Posterior cingulate gyrus (tissue), 11 donors: ENCODE data around the gene TGM6.
"Not testable (repeated sequence)": the region's sequence is repeated elsewhere in the genome, so short reads cannot be mapped to it uniquely, and the experiment has no call there.

Source experiments
- DNase-seq, 10 donors: peaks; one replicate each; pipeline versions ENCODE4 v3.0.0 to v3.0.0-alpha.2; 2020 to 2021; ENCODE audit warnings: mixed read lengths in 3 of 10
- intact Hi-C: fragments of 100-400 bp; cut with DNase I; formaldehyde crosslinking; loops from one replicate; pipeline ENCODE4 v1.15.1; 2023

Gene TGM6

DNA sequence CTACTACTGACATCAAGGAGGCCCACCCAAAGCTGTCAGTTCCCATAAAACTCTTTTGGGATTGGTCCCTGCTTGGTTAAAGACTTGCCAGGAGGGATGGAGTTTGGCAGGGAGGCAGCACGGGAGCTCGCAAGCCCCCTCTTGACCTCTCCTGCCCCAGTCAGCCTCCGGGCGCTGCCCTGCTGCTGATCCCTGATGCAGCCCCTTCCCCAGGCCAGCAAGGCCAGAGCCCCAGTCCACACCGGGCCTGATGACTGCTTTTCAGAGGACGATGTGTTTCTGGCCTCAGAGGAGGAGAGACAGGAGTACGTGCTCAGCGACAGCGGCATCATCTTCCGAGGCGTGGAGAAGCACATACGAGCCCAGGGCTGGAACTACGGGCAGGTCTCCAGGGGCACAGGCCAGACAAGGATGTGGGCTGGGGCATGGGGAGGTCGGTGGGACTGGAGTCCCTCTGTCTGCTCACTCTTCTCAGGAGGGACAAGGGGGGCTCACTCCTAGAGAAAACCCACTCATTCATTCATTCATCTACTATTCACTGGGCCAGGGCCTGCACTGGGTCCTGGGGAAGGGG, 15.6 kb downstream of the TGM6 start:
- intact Hi-C loops = no loop called here
- no peak for DNase-seq

- DNase-seq = no peak
- intact Hi-C loops = no loop called here
These were observed 16.4 kb downstream of the TGM6 start for GRCh38 chr20:2397091-2397490.

GRCh38 chr20:2397595-2398145, 17.0 kb downstream of the TGM6 start:
- intact Hi-C loops = no loop called here
- DNase-seq = no peak

DNA sequence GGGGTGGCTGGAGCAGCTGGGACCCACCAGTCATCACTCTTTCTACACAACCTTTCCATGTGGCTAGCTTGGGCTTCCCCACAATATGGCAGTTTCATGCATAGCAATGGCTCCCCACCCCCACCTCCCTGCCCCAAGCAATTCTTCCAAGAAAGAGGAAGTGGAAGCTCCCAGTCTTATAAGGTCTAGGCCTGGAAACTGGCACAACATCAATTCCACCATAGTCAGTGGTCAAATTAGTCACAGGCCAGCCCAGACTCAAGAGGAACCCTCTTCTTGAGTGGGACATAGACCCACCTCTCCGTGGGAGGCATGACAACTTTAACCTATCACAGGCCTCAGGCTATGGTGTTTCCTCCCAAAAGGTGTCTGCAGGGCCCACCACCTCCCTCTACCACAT, 17.7 kb downstream of the TGM6 start:
- no peak for DNase-seq
- intact Hi-C loops = no loop called here

- DNase-seq = no peak
- intact Hi-C loops = no loop called here
These were observed 18.7 kb downstream of the TGM6 start for GRCh38 chr20:2399390-2399789.

DNA sequence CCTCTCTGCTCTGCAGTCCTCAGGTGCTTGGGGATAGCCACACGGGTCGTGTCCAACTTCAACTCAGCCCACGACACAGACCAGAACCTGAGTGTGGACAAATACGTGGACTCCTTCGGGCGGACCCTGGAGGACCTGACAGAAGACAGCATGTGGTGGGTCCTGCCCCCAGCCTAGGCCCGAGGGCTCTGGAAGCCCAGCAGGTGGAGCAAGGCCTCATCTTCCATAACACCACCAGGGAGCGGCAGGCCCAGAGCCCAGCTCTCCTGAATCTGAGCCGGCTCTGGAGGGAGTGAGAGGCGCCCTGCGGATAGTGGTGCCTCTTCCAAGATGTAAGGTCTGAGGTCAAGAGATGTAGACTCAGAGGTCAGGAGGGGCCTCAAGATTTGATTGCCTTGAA, 19.6 kb downstream of the TGM6 start:
- no peak for DNase-seq
- intact Hi-C loops = no loop called here

DNA sequence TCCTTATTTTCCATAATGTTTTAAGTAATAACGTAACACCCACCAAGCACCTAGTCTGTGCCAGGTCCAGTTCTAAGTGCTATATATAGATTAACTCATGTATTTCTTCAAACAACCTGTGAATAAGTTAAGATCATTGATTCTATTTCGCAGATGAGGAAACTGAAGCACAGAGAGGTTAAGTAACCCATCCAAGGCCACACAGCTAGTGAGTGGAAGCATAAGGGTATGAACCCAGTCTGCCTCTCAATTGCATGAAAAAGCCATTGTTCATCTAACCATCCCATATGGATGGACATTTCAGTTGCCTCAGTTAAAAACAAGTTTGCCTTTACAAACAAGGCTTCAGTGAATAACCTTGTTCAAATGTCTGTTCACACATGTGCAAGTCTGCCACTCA, 20.8 kb downstream of the TGM6 start:
- no peak for DNase-seq
- intact Hi-C loops = no loop called here

DNA sequence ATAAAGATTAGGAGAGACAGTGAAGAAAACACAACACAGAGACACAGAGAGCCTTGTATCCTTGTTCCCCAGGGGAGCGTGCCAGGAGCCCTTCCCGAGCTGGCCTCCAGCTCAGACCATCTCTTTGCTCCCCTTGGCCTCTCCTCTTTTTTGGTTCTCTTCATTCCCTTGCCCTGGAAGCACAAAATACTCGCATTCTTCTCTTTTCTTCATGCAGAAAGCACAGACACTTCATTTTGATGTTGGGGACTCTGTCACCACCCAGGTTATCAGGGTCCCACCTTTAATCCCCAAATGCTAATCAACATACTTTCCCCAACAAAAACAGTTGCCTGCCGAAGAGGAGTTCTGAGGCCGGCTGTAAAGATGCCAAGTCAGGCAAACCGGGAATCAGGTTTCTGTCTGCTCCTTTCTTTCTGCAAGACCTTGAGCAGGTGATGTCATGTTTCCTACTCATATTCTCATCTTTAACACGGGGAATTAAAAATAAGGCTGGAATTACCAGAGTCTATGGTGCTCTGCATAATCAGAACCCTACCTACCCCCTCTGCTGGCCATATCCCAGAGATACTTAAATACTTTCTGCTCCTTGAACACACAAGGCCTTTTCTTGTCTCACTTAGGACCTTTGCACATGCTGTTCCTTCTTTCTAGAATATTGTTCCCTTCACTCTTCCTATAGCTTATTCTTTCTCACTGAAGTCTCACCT, 21.7 kb downstream of the TGM6 start:
- intact Hi-C loops = no loop called here
- no peak for DNase-seq

GRCh38 chr20:2403291-2404052, 22.8 kb downstream of the TGM6 start:
- DNase-seq = no peak
- intact Hi-C loops = no loop called here

DNA sequence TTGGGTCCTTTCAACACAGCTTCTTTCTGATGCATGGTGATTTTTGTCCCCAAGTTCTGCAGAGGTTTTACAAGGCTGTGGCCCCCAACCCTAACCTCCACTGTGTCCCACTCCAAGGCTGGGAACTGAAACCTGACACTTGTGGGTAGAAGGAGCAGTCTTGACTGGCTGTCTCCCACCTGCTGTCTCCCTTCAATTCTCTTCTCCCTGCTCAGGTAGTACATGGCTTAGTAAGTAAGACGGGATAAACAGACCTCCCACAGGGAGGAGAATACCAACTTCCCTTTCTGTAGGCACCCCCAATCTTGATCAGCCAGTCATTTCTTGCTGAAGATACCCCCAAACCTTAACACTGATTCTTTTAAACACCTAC, 25.0 kb downstream of the TGM6 start:
- no peak for DNase-seq
- intact Hi-C loops = no loop called here

GRCh38 chr20:2407355-2407754, 26.7 kb downstream of the TGM6 start:
- intact Hi-C loops, DNase-seq: not testable (repeated sequence)

DNA sequence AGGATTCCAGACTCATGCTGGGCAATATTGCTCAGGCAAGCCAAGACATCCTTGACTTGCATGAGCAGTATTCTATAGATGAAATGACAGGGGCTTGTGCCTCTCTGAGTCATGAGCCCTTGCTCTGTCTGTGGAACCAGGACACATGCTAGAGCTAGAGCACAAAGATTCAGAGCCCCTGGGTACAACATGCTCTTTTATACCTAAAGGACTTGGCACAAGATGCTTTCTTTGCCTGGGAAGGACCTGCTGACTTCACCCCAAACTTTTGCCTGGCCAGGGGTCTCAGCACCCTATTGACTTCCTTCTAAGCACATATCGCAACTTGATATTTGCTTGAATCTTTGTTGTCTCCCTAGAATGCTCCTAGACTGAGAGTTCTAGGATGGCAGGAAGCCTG, 27.4 kb downstream of the TGM6 start:
- intact Hi-C loops = no loop called here

DNA sequence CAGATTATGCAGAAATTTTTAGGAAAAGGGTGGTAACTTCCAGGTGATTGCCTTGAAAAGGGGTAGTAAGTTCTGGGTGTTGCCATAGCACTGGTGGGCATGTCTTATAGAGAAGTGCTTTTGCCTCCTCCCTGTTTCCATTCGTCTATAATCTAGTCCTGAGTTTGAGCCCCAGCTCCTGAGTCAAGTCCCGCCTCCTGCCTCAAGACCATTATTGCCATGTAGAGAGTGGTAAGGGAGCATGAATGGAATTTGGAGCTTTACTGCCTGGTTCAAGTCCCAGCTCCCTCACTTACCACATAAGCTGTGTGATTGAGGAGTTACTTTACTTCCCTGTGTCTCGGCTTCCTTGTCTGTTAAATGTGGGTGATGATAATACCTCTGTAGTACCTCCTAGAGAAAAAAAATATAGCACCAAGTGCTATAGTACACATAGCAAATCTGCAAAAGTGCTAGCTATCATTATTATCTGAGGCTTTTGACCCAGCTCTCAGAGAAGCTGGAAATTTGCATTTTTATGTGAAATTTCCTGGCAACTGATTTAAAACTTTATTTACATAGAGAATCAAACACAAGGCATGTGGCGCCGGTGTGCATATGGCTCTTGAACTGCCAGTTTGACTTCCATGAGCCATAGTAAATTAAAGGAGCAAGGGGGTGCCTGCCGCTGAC, 36.0 kb downstream of the TGM6 start:
- intact Hi-C loops = no loop called here

More for the DNA sequence above, 27.4 kb downstream of the TGM6 start:
- DNase-seq = no peak

GRCh38 chr20:2417213-2417541, 36.5 kb downstream of the TGM6 start:
- no peak for DNase-seq
- intact Hi-C loops = no loop called here

More for the DNA sequence above, 36.0 kb downstream of the TGM6 start:
- no peak for DNase-seq

GRCh38 chr20:2418388-2418787, 37.7 kb downstream of the TGM6 start:
- intact Hi-C loops = no loop called here
- DNase-seq = no peak

- no peak for DNase-seq
- intact Hi-C loops = no loop called here
These were observed 39.8 kb downstream of the TGM6 start for GRCh38 chr20:2420510-2420909.

DNA sequence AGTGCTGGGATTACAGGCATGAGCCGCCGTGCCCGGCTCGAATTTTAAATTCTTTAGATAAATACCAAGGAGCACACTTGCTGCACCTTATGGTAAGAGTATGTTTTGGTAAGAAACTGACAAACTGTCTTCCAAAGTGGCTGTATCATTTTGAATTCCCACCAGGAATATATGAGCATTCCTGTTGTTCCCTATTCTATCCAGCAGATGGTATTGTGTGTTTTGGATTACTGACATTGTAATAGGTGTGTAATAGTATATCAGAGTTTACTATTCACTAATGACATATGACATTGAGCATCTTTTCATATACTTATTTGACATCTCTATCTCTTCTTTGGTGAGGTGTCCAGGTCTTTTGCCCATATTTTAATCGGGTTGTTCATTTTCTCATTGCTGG, 40.5 kb downstream of the TGM6 start:
- DNase-seq = no peak
- intact Hi-C loops = no loop called here

- intact Hi-C loops = no loop called here
- DNase-seq = no peak
These were observed 48.4 kb downstream of the TGM6 start for GRCh38 chr20:2429051-2429450.

GRCh38 chr20:2430538-2430937, 49.8 kb downstream of the TGM6 start:
- intact Hi-C loops = no loop called here
- DNase-seq = no peak

- intact Hi-C loops = no loop called here
- DNase-seq = no peak
These were observed 50.5 kb downstream of the TGM6 start for GRCh38 chr20:2431185-2431584.

DNA sequence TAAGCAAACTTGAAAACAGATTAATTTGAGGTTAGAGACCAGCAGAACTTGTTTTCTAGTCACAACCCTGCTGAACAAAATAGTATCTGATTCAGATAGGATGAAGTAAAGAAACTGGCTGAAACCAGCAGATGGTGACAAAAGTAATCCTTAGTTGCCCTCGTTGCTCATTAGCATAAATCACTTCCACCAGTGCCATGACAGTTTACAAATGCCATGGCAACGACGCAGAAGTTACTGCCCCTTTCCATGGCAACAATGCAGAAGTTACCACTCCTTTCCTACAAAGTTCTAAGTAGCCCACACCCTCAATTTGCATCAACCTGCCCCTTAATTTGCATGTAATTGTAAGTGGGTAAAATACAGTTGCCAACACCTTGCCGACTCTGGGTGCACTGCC, 66.1 kb downstream of the TGM6 start:
- DNase-seq = no peak
- intact Hi-C loops = no loop called here
